Pulmonary artery endothelial cell (primary cell): ENCODE data around the gene GLI1. TPM values are rescaled to one million over a fixed set of nuclear protein-coding genes. Genes with fewer than 3 reads are reported as not detected.
"Not testable (repeated sequence)": the region's sequence is repeated elsewhere in the genome, so short reads cannot be mapped to it uniquely, and the experiment has no call there.

Experiments
- DNase-seq: peaks from one replicate; pipeline ENCODE4 v3.0.0-alpha.2; 2011; ENCODE audit warnings: low read depth, low spot score
- total RNA-seq: library from RNA; depleted of rRNA; stranded (reverse); fragments of >200 nt; gene quantifications from 2 replicates; pipeline ENCODE4 v1.2.3, GENCODE V29; 2014

Gene GLI1
- total RNA-seq, 1 donor from 2014 or later, result 0.07 TPM

DNA sequence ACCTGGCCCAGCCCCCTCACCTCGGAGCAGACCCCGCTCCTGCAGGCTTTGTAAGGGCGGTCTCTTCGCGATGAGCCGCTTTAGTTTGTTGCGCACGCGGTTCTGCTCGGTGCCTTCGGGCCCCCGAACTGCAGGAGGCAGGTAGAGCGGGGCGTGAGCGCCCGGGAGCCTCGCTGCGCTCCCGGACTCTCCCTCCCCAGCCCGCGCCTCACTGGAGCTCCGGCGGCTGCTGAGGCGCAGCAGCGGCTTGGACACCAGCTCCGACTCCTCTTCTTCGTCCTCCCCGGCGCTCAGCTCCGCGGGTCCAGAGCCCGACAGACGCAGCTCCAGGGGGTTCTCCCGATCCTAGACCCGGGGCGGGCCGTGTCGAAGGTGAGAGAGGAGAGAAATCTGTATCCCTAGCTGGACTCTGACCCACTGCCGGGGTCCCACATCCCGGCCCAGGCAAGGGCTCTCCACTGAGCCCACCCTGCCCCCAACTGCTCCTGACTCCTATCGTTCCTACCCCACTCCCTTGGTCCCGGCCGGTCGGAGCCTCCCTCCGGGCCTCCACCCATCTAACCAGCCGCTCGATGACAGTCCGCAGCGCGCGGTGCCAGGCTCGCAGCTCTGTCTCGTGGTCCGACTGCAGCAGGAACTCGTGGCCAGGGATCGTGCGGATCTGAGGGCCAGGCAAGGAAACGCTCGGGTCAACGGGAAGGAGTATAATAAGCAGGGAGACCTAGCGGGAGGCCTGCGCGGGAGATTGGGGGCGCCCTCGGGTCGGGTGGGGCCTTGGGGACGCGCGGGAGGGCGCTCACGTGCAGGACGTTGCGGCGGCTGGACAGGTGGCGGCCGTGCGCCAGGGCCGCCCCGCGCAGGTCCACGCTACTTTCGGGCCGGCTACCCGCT, 15.9 kb downstream of the GLI1 start:
- DNase-seq, result no peak

DNA sequence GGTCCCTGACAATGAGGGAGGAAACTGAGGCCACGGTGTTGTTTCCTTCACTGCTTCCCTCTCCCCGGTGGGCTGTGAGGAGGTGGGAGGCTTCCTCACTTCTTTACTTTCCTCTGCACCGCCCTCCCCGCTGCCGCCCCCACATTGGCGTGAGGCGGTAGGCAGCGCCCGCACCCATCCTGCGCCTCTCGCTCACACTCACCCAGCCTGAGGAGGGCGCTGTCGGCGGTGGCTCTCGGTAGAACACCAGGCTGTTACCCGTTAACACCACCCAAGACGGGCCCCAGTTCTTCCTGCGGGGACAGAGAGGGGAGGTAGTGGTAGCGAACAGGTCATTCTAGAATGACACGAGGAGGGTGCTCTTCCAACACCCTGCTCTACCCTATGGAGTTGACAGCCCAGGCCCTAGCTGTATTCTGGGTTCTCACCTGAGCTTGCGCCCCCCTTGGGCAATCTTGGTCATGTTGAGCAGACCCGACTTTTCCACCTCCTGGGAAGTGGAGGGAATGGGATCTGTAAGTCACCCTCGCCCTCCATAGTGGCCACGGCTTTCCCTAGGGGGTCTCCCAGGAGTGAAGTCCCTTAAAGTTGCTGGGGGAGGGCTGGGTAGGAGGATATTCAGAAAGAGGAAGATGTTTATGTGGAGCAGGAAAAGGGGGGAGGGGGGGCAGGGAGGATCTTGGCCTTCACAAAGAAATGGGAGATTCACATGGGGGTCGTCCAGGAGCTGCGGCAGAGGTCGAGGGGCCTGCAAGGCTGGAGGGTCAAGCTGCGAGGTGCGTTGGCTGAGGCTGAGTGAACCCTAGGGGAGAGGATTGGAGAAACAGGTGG, 16.8 kb downstream of the GLI1 start:
- no peak for DNase-seq

DNA sequence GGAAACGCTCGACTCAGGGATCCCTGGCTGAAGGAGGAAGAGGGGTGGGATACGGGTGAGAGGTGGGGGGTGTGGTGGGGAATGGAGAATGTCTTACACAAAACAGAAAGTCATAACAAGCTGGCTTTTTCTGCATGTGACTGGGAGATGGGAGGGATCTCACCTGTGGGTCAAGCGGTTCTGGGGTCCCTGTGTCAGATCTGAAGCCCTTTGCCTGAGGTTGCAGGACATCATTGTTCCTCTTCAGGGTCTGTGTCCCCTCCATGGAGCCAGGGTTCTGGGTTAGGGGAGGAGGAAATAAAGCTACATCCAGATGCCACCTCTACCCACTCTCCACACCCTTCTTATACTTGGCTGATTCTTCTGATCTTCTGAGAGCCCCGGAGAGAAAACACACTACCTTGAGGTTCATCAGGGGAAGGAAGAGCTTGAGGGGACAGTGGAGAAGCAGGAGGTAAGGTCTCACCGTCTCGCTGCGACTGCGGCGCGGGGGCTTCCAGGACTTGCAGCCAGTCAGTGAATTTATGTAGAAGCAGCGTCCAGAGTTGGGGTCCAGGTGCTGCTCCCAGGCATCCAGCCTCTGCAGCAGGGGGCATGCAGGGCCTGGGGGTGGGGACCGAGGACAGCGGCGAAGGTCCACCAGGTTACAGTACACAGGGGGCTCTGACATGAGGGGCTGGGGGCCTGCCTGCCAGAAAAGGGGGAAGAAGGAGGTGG, 17.6 kb downstream of the GLI1 start:
- DNase-seq, result no peak

DNA sequence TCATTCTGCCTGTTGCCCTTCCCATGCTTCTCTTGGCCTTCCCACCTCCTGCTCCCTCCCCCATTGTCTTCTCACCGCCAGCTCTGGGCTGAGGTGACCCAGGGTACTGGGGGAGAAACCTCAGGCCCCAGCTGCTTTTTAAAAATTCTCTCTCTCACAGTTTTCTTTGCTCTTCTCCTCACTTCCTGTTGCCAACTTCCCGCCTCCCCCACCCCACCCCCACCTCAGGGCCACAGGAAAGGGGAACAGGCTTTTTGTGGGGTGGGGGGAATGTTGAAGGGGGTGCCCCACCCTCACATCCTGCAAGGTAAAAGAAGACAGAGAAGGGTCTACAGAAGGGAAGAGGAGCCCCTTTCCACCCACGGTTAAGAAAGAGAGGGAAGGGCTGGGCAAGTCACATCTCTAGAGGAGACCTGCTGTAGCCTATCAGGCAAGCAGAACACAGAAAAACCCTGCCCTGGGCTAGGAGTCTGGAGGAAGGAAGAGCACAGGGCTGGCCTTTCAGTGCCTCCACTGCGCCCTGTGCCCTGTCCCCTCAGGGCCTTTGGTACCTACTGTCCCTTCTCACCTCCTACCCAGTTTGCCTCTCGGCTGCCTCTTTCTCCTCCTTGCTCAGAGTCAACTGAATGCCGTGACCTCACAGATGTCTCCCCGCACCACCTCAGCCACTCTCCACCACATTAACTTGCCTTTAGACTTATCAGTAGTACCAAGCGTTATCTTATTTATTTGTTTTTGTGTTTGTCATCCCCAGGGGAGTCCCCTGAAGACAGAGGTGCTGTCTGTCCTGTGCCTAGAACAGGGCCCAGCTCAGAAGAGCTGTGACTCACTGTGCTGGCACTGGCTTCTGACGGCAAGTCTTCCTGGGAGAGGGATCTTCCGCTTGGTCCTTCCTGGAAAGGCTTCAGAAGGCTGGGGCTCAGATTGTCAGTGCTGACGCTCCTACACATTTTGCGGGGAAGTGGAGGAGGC, 18.4 kb downstream of the GLI1 start:
- no peak for DNase-seq

DNA sequence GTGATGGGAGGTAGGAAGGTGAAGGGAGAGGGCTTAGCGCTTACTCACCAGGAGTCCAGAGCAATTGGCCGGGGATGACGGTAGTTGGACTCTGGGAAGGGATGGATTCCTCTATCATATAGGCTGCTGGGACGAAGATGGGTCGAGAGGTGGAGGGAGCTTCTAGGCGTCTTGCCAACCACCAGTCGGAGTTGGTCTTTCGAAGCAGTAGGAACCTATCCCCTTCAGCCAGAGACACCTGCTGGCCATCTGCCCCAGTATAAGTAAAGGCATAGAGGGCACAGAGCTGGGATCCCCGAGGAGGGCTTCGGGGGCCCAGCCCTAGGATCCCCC, 19.4 kb downstream of the GLI1 start:
- DNase-seq, result no peak

DNA sequence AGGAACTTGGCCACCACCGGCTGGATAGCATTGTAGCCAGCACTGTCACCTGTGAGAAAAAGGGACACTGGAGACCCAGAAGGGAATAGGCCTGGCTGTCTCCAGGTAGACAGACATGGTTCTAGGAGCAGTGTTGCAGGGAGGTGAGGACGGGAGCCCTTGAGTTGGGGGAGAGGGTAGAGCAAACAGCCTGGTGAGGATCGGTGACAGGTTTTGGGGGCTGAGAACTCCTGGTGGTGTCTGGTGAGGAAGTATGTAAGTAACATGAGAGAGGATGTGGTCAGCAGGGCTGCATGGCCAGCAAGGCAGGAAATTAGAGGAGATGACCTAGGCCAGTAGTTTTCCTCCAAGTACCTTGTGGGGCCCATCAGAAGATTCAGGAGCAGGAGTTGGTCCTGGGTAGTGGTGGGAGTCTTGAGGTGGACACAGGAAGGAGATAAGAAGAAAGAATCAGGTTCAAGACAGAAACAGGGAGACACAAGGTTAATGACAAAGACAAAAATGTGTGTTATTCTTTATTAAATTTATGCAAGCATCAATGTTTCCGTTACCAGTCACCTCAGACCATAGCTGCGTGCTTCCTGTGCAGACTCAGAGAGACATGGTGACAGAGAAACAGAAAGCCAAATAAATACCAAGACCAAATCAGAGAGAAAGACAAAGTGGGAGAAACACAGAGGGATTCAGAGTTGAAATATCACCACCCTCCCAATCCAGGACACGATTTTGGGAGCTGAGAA, 20.0 kb downstream of the GLI1 start, which contains the start of gene ARHGAP9:
Gene ARHGAP9 (minus strand): TSS at position 491 of the 740 bp plus-strand sequence. CDS start 460 bp downstream, at position 31.
- no peak for DNase-seq

DNA sequence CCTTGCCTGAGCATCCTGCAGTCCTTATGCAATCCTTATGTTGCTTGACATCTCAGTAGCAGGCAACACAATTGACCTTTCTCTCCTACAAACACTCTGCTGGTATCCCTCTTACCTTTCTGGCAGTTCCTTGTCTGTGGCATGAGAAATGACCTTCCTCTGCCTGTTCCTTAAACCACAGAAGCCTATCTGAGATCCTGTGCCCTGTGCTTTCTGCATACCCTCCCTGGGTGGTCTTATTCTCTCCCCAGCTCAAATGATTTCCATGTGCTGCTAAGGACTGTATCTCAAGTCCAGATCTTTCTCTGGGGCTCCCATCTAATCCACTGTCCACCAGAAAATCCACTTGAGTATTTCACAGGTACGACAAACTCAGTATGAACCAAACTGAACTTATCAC, 22.1 kb downstream of the GLI1 start:
- no peak for DNase-seq

DNA sequence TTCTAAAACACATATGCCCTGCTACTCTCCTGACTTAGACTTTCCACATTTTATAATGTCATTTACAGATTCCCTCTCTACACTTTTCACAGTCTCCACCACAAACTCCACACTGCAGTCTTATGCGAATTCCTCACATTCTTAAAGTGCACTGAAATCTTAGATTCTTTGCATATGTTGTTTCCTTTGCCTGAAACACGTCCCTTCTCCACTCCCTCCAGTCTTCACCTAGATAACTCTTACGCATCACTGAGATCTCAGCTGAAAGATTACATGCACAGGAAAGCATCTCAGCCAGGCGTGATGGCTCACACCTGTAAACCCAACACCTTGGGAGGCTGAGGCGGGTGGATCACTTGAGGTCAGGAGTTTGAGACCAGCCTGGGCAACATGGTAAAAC, 23.9 kb downstream of the GLI1 start:
- no peak for DNase-seq

DNA sequence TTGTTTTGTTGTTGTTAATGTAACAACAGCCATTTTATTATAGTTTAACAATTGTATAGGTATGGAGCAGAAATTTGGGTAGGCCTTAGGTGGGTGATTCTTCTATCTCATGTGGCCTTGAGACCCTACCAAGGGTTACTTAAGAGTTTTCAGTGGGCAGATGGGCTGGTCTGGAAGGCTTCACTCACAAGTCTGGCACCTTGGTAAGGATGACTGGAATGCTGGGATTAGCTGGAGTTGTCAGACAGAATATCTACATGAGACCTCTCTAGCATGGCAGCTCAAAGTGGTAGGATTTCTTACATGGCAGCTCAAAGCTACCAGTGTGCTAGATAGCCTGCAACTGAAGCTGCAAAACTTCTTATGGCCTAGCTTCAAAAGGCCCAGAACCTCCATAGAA, 26.1 kb downstream of the GLI1 start:
- no peak for DNase-seq

DNA sequence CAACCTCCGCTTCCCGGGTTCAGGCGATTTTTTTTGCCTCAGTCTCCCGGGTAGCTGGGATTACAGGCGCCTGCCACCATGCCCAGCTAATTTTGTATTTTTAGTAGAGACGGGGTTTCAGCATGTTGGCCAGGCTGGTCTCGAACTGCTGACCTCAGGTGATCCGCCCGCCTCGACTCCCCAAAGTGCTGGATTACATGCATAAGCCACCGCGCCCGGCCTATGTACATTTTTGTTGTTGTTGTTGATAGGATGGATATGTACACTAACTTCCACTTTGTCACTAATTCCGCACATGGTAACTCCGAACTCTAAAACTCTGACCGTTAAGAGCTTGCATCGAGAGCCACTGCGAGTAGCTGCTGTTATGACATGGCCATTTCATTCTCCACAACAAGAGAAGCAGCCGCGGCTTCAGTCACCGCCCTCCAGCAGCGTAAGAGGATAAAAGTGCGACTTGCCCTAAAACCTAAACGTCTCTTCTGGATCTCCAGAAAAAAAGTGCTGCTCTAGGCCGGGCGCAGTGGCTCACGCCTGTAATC, 27.5 kb downstream of the GLI1 start:
- no peak for DNase-seq

DNA sequence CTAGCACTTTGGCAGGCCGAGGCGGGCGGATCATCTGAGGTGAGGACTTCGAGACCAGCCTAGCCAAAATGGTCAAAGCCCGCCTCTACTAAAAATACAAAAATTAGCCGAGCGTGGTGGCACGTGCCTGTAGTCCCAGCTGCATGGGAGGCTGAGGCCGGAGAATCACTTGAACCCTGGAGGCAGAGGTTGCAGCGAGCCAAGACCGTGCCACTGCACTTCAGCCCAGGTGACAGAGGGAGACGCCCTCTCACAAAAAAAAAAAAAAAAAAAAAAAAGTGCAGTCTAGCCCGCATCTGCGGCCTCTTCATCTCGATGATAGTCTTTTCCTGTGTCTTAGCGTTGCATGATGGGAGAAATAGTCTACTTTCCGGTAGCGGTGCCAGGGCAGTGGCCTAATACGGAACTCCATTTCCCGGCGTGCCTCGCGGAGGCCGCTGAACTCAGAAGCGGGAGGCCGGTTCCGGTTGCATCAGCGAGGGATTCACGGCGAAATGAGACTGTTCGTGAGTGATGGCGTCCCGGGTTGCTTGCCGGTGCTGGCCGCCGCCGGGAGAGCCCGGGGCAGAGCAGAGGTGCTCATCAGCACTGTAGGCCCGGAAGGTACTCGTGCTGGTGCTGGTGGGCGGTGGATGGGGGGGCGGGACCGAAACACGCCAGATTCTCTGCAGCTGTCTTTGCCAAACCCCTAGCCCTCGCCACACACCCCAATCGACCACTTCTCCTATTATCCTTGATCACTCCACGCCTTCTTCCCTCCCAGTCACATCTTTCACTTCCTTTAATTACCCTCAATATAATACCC, 28.2 kb downstream of the GLI1 start, which contains the start of gene MARS1:
Gene MARS1 (plus strand): TSS at position 472 of the 805 bp plus-strand sequence. CDS start 23 bp downstream, at position 495.
- peak; percentile 78 for DNase-seq

DNA sequence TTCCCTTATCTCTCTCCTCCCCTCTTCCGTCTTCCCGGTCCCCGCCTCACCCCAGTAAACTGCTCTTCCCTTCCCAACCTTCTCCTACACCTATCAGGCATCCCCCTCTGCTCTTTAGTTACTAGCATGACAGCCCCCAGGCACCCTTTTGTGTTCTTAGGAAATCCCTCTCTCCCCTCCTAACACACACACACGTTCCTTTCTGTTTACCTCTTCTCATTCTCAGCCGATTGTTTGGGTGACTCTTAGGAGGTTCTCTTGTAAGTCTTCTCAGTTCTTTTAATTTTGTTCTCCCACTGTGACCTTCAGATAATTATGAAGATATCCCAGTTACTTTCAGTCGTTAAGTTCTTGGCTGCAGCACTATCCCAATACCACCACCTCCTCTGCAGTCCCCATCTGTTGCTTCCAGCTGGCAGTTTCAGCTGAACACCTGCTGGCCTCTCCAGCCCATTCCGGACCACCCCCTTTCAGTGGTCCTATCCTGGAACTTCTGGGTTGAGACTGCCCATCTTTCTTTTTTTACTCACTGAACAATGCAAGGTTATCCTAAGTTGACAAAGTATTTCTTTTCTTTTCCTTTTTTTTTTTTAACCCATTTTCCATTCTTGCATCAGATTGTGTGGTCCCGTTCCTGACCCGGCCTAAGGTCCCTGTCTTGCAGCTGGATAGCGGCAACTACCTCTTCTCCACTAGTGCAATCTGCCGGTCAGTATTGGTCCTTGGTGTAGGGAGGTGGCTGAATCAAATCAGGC, 29.0 kb downstream of the GLI1 start:
- no peak for DNase-seq

DNA sequence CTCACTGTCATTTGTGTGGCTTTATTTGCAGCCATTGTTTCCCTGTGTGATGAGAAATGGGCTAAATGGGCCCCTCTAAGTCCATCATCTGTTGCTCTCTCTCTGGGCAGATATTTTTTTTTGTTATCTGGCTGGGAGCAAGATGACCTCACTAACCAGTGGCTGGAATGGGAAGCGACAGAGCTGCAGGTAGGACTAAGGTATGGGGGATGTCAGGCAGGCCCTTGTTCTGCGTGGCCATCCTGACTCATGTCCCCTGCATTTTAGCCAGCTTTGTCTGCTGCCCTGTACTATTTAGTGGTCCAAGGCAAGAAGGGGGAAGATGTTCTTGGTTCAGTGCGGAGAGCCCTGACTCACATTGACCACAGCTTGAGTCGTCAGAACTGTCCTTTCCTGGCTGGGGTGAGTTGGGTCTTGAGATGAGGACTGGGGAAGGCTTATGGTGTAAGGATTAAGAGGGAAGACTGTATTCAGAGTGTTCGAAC, 29.6 kb downstream of the GLI1 start:
- DNase-seq, result no peak

DNA sequence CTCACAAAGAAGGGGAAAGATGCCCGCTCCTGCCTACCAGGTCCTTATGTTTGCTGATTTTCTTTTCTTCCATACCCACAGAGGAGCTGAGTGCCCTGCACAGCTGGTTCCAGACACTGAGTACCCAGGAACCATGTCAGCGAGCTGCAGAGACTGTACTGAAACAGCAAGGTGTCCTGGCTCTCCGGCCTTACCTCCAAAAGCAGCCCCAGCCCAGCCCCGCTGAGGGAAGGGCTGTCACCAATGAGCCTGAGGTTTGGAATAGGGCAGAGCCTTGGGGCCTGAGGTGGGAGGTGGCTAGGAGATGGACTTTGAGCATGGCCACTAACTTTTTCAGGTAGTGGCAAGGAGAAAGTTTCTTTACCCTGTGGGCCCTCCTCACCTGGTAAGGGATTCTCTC, 30.5 kb downstream of the GLI1 start:
- DNase-seq, result no peak

DNA sequence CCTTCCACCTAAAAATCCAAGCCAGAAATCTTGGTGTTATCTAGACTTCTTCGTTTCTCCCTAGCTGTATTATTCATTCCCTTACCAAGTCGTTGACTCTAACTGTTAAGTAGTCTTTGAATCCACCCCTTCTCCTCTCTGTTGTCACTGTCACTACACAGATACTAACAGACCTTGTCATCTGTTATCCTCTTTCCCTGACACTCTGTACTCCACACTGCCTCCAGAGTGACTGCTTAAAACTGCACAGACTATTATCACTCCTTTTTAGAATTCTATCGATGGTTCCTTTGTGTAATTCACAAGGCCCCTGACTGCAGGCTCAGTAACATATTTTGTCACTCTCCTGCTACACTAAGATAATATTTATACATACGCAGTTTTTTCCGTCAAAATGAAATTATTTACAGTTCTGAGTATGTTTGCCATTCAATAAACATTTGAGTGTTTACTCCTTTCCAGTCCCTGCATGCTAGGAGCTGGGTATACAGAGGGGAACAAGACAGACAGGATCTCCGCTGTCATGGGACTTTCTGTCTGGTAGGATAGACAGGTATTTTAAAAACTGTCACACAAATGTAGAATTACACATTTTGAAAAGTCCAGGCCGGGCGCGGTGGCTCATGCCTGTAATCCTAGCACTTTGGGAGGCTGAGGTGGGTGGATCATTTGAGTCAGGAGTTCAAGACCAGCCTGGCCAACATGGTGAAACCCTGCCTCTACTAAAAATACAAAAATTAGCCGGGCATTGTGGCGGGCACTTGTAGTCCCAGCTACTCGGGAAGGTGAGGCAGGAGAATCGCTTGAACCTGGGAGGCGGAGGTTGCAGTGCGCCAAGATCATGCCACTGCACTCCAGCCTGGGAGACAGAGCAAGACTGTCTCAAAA, 32.1 kb downstream of the GLI1 start:
- no peak for DNase-seq

DNA sequence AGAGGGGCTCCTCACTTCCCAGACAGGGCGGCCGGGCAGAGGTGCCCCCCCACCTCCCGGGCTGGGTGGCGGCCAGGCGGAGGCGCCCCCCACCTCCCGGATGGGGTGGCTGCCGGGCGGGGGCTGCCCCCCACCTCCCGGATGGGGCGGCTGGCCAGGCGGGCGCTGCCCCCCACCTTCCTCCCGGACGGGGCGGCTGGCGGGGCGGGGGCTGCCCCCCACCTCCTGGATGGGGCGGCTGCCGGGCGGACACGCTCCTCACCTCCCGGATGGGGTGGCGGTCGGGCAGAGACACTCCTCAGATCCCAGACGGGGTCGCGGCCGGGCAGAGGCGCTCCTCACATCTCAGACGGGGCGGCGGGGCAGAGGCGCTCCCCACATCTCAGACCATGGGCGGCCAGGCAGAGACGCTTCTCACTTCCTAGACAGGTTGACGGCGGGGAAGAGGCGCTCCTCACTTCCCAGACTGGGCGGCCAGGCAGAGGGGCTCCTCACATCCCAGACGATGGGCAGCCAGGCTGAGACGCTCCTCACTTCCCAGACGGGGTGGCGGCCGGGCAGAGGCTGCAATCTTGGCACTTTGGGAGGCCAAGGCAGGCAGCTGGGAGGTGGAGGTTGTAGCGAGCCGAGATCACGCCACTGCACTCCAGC, 35.6 kb downstream of the GLI1 start:
- DNase-seq, result not testable (repeated sequence)
